ENCODE measurements around the gene ALOX15.
"Not testable (repeated sequence)": the region's sequence is repeated elsewhere in the genome, so short reads cannot be mapped to it uniquely, and the experiment has no call there.

ALOX15 gene

DNA sequence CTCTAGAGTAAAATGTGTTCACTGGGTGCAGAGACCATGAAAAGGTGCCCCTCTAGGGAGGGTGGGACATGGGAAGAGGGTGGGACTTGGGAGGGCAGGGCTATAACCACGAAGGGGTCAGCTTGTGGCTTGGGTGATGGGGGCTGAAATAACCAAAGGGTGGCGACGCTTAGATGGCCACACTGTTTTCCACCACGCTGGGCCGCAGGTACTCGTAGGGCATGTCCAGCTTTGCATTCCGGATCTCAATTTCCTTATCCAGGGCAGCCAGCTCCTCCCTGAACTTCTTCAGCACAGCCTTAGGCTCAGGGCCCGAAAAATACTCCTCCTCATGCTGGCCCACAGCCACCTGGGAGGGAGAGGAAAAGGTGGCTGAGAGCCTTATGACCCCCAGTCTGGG is 10.0 kb downstream of the ALOX15 start:
- Histone ChIP-seq H3K79me2 (ENCODE audit: insufficient read depth, low read length) (no peaks in the 10 kb centered on the region), H3F3A (ENCODE audit: insufficient read depth) (no peaks in the 10 kb centered on the region), H3K9ac (ENCODE audit: low read length) (no peak overlapping the region), H3K9me3 (ENCODE audit: insufficient read depth, low read length) (no peaks in the 10 kb centered on the region), H3K36me3 (ENCODE audit: low read length) (no peaks in the 10 kb centered on the region), H3K27me3 (ENCODE audit: low read length) (no peaks in the 10 kb centered on the region), H3K9me2 (replicated peaks; ENCODE audit: insufficient read depth, low read length) (no peaks in the 10 kb centered on the region), H3K27ac (ENCODE audit: low read depth, low read length) (no peak overlapping the region), H3K4me2 (ENCODE audit: low read depth, low read length, poor library complexity, severe bottlenecking) (no peak overlapping the region), H3K4me3 (ENCODE audit: insufficient read depth, low read length, poor library complexity, severe bottlenecking) (no peak overlapping the region), H2AFZ (ENCODE audit: low read depth, low read length, severe bottlenecking) (no peak overlapping the region), H4K20me1 (ENCODE audit: low read depth, low read length) (no peaks in the 10 kb centered on the region)
- TF ChIP-seq, protein P1, sequence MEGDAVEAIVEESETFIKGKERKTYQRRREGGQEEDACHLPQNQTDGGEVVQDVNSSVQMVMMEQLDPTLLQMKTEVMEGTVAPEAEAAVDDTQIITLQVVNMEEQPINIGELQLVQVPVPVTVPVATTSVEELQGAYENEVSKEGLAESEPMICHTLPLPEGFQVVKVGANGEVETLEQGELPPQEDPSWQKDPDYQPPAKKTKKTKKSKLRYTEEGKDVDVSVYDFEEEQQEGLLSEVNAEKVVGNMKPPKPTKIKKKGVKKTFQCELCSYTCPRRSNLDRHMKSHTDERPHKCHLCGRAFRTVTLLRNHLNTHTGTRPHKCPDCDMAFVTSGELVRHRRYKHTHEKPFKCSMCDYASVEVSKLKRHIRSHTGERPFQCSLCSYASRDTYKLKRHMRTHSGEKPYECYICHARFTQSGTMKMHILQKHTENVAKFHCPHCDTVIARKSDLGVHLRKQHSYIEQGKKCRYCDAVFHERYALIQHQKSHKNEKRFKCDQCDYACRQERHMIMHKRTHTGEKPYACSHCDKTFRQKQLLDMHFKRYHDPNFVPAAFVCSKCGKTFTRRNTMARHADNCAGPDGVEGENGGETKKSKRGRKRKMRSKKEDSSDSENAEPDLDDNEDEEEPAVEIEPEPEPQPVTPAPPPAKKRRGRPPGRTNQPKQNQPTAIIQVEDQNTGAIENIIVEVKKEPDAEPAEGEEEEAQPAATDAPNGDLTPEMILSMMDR (IDR thresholded peaks at IDR 0.05; ENCODE audit: insufficient read depth, low read length, poor library complexity, severe bottlenecking) = no peak
- no peak for TF ChIP-seq EZH2phosphoT487 (conservative IDR thresholded peaks at IDR 0.05; ENCODE audit: low read length)

DNA sequence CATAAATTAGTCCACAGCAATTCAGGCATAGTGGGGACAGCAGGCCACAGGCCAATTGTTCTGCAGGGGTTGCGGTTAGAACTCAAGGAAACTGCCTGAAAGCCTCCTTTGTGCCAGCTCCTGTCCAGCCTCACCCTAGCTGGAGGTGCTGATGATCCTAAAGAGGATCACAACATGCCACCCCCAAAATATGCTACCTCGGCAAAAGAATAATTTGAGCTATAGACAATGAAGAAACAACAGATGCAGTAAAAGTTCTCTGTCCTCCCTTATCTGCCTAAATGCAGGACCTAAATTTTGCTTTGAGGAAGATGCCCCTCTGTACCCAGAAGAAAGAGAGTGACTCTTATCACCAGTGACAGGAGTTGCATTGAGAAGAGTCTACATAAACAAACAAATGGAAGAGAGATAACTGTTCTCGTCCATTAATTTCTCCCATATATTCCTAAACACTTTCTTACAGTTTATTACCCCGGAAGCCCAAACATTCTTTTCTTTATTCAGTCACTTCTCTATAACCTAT is 14.7 kb downstream of the ALOX15 start:
- Histone ChIP-seq H3K9me2 (replicated peaks; ENCODE audit: insufficient read depth, low read length) (no peaks in the 10 kb centered on the region), H3K27me3 (ENCODE audit: low read length) (no peaks in the 10 kb centered on the region), H4K20me1 (ENCODE audit: low read depth, low read length) (no peaks in the 10 kb centered on the region), H3K27ac (ENCODE audit: low read depth, low read length) (no peak overlapping the region), H2AFZ (ENCODE audit: low read depth, low read length, severe bottlenecking) (no peak overlapping the region), H3K9me3 (ENCODE audit: insufficient read depth, low read length) (no peaks in the 10 kb centered on the region), H3K79me2 (ENCODE audit: insufficient read depth, low read length) (no peaks in the 10 kb centered on the region), H3K4me2 (ENCODE audit: low read depth, low read length, poor library complexity, severe bottlenecking) (no peak overlapping the region), H3K36me3 (ENCODE audit: low read length) (no peaks in the 10 kb centered on the region), H3F3A (ENCODE audit: insufficient read depth) (no peaks in the 10 kb centered on the region), H3K9ac (ENCODE audit: low read length) (no peak overlapping the region), H3K4me3 (ENCODE audit: insufficient read depth, low read length, poor library complexity, severe bottlenecking) (no peak overlapping the region)
- TF ChIP-seq EZH2phosphoT487 (conservative IDR thresholded peaks at IDR 0.05; ENCODE audit: low read length) = no peak
- TF ChIP-seq, protein P1 (IDR thresholded peaks at IDR 0.05; ENCODE audit: insufficient read depth, low read length, poor library complexity, severe bottlenecking) = no peak

DNA sequence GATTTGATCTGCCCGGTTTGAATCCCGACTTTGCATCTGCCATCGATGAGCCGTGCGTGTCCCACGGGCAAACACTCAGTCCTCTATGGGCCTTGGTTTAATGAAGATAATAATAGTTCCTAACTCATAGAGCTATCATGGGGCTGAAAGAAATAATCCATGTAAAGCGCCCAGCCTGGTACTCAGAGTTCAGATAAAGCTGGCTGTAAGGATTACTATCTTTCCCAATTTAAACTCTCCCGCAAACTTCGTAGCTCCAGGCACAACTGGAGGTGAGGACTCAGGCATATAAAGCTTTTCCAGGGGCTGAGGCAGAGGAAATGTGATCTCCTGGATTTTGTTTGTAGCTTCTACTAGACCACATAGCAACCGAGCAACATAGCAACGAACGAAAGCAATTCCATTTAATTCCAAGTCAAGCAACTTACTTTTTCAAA is 16.3 kb downstream of the ALOX15 start:
- no peaks in the 10 kb centered on the region for H3K79me2 ChIP-seq (ENCODE audit: insufficient read depth, low read length)
- no peaks in the 10 kb centered on the region for H3K36me3 ChIP-seq (ENCODE audit: low read length)
- H3K4me2 ChIP-seq (ENCODE audit: low read depth, low read length, poor library complexity, severe bottlenecking) = no peak overlapping the region
- H4K20me1 ChIP-seq (ENCODE audit: low read depth, low read length) = no peaks in the 10 kb centered on the region
- H3K9me3 ChIP-seq (ENCODE audit: insufficient read depth, low read length) = no peaks in the 10 kb centered on the region
- no peak overlapping the region for H3K9ac ChIP-seq (ENCODE audit: low read length)
- no peaks in the 10 kb centered on the region for H3K27me3 ChIP-seq (ENCODE audit: low read length)
- H2AFZ ChIP-seq (ENCODE audit: low read depth, low read length, severe bottlenecking) = no peak overlapping the region
- H3K9me2 ChIP-seq (replicated peaks; ENCODE audit: insufficient read depth, low read length) = no peaks in the 10 kb centered on the region
- H3K4me3 ChIP-seq (ENCODE audit: insufficient read depth, low read length, poor library complexity, severe bottlenecking) = no peak overlapping the region
- no peak overlapping the region for H3K27ac ChIP-seq (ENCODE audit: low read depth, low read length)
- no peaks in the 10 kb centered on the region for H3F3A ChIP-seq (ENCODE audit: insufficient read depth)
- TF ChIP-seq, protein P1 (IDR thresholded peaks at IDR 0.05; ENCODE audit: insufficient read depth, low read length, poor library complexity, severe bottlenecking) = no peak
- no peak for TF ChIP-seq EZH2phosphoT487 (conservative IDR thresholded peaks at IDR 0.05; ENCODE audit: low read length)

DNA sequence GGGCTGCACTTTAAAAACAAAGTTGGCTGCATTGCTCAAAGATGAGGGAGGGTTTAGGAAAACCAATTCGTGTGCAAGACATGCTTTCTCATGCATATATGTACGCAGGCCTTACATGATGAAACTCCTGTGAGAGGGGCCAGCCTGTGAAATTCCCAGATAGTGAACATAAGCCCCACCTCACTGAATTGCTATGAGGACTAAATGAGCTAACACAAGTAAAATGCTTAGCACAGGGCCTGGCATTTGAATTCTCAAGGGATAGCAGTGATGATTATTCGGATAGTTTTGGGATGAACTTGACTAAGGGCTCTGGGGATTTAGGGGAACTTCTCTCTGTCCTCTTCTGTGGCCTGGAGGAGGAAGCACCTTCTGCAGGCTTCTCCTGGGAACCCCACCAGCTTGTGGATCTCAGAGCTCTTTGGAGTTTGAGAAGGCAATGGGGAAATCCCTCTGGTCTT is 17.0 kb downstream of the ALOX15 start:
- H3K9me3 ChIP-seq (ENCODE audit: insufficient read depth, low read length); H3K79me2 ChIP-seq (ENCODE audit: insufficient read depth, low read length); H3K4me2 ChIP-seq (ENCODE audit: low read depth, low read length, poor library complexity, severe bottlenecking); H3F3A ChIP-seq (ENCODE audit: insufficient read depth); H3K27ac ChIP-seq (ENCODE audit: low read depth, low read length); H3K36me3 ChIP-seq (ENCODE audit: low read length); H3K27me3 ChIP-seq (ENCODE audit: low read length); H3K9ac ChIP-seq (ENCODE audit: low read length); H3K4me3 ChIP-seq (ENCODE audit: insufficient read depth, low read length, poor library complexity, severe bottlenecking); H3K9me2 ChIP-seq (replicated peaks; ENCODE audit: insufficient read depth, low read length); H2AFZ ChIP-seq (ENCODE audit: low read depth, low read length, severe bottlenecking); H4K20me1 ChIP-seq (ENCODE audit: low read depth, low read length): not testable (repeated sequence)

Measured in SU-DHL-6 (cell line).